22Rv1 (cell line): ENCODE data around the gene PLEKHD1.

Experiments used
- ZFX ChIP-seq: fragments of 450-650 bp; IDR thresholded peaks from 2 replicates; pipeline ENCODE4 v1.6.1; 2017; ENCODE audit warnings: antibody characterized with exemption, borderline replicate concordance
- TF ChIP-seq, protein P1 (sequence below): fragments of 450-650 bp; IDR thresholded peaks from 2 replicates; pipeline ENCODE4 v1.5.1; 2017; ENCODE audit warnings: mild to moderate bottlenecking

- TF ChIP-seq, protein P1, sequence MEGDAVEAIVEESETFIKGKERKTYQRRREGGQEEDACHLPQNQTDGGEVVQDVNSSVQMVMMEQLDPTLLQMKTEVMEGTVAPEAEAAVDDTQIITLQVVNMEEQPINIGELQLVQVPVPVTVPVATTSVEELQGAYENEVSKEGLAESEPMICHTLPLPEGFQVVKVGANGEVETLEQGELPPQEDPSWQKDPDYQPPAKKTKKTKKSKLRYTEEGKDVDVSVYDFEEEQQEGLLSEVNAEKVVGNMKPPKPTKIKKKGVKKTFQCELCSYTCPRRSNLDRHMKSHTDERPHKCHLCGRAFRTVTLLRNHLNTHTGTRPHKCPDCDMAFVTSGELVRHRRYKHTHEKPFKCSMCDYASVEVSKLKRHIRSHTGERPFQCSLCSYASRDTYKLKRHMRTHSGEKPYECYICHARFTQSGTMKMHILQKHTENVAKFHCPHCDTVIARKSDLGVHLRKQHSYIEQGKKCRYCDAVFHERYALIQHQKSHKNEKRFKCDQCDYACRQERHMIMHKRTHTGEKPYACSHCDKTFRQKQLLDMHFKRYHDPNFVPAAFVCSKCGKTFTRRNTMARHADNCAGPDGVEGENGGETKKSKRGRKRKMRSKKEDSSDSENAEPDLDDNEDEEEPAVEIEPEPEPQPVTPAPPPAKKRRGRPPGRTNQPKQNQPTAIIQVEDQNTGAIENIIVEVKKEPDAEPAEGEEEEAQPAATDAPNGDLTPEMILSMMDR, result no peak
- TF ChIP-seq ZFX, result no peak
Measured at GRCh38 chr14:69527635-69528034, 43.1 kb downstream of the PLEKHD1 start.
